ENCODE data around the gene CNIH1.
A peak's percentile ranks its signal among the peaks of the same experiment; 100 is the strongest.

Gene CNIH1

DNA sequence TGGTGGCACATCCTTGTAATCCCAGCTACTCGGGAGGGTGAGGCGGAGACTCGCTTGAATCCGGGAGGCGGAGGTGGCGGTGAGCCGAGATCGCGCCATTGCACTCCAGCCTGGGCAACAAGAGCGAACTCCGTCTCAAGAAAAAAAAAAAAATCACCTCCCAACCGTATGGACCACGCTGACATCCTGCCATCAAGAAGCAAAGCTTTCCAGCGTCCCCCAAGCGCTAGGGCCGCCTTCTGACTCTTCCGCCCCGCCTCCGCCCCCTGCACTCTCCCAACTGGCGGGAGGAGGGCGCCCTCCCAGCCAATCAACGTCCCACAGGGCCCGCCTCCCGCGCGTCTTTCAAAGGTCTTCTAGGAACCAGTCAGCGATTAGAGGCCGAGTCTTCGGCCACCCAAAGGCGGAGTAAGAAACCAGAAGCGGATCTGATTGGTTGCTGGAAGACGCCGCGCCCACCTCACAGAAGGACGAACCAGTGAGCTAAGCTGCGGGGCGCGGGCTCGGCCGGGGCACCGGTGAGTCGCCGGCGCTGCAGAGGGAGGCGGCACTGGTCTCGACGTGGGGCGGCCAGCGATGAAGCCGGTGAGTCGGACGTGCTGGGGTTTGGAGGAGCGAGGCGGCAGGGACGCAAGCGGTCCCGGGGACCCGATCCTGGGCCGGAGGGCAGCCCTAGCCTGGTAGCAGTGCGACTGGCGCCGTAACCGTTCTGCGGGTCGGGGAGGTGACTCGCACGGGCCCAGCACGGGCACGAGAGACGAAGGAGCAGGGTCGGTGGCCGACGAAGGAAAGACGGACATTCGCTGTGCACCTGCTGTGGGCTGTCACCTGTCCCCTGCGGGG is 44.5 kb downstream of the CNIH1 start, which contains the start of gene CDKN3:
TSS of gene CDKN3 (plus strand) at position 515 of the 843 bp plus-strand sequence. CDS start at position 577, 62 bp downstream.
- TF ChIP-seq POLR2AphosphoS5 (IDR thresholded peaks at IDR 0.05; ENCODE audit: low read depth) (peak; percentile 81), GABPA (IDR thresholded peaks at IDR 0.05; ENCODE audit: low read depth) (no peak), SPI1 (IDR thresholded peaks at IDR 0.05; ENCODE audit: borderline replicate concordance, low read depth) (peak; percentile 7; the same call in 1 of the 2 replicates)
- TF ChIP-seq, protein P1, sequence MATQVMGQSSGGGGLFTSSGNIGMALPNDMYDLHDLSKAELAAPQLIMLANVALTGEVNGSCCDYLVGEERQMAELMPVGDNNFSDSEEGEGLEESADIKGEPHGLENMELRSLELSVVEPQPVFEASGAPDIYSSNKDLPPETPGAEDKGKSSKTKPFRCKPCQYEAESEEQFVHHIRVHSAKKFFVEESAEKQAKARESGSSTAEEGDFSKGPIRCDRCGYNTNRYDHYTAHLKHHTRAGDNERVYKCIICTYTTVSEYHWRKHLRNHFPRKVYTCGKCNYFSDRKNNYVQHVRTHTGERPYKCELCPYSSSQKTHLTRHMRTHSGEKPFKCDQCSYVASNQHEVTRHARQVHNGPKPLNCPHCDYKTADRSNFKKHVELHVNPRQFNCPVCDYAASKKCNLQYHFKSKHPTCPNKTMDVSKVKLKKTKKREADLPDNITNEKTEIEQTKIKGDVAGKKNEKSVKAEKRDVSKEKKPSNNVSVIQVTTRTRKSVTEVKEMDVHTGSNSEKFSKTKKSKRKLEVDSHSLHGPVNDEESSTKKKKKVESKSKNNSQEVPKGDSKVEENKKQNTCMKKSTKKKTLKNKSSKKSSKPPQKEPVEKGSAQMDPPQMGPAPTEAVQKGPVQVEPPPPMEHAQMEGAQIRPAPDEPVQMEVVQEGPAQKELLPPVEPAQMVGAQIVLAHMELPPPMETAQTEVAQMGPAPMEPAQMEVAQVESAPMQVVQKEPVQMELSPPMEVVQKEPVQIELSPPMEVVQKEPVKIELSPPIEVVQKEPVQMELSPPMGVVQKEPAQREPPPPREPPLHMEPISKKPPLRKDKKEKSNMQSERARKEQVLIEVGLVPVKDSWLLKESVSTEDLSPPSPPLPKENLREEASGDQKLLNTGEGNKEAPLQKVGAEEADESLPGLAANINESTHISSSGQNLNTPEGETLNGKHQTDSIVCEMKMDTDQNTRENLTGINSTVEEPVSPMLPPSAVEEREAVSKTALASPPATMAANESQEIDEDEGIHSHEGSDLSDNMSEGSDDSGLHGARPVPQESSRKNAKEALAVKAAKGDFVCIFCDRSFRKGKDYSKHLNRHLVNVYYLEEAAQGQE (IDR thresholded peaks at IDR 0.05; ENCODE audit: insufficient replicate concordance, low read depth), result no peak
- TF ChIP-seq, protein P2, sequence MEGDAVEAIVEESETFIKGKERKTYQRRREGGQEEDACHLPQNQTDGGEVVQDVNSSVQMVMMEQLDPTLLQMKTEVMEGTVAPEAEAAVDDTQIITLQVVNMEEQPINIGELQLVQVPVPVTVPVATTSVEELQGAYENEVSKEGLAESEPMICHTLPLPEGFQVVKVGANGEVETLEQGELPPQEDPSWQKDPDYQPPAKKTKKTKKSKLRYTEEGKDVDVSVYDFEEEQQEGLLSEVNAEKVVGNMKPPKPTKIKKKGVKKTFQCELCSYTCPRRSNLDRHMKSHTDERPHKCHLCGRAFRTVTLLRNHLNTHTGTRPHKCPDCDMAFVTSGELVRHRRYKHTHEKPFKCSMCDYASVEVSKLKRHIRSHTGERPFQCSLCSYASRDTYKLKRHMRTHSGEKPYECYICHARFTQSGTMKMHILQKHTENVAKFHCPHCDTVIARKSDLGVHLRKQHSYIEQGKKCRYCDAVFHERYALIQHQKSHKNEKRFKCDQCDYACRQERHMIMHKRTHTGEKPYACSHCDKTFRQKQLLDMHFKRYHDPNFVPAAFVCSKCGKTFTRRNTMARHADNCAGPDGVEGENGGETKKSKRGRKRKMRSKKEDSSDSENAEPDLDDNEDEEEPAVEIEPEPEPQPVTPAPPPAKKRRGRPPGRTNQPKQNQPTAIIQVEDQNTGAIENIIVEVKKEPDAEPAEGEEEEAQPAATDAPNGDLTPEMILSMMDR (IDR thresholded peaks at IDR 0.05; ENCODE audit: insufficient read depth, low read length), result no peak
- H3K27me3 ChIP-seq (ENCODE audit: insufficient read depth, poor library complexity, severe bottlenecking), result no peaks in the 10 kb centered on the region
- peak; percentile 94 to 99 for DNase-seq (ENCODE audit: low read depth in 1 of 2, low spot score in 1 of 2)
- peak within 1 kb of the TSS; percentile 84 for H3K4me3 ChIP-seq (replicated peaks; ENCODE audit: insufficient read depth, low read length)
- peak within 1 kb of the TSS; percentile 71 for H3K27ac ChIP-seq (replicated peaks)

DNA sequence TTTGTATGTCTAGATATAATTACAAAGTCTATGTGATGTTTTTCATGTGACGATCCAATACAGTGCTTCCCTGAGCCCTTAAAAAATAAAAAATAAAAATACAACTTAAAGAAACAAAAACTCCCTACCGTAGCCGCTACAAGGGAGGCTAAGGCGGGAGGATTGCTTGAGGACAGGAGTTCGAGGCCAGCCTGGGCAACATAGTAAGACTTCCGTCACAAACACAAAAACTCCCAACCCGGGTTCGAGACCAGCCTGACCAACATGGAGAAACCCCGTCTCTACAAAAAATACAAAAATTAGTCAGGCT is 45.0 kb downstream of the CNIH1 start:
- Histone ChIP-seq H3K27ac (replicated peaks) (peak overlapping the region; percentile 49), H3K27me3 (ENCODE audit: insufficient read depth, poor library complexity, severe bottlenecking) (no peaks in the 10 kb centered on the region), H3K4me3 (replicated peaks; ENCODE audit: insufficient read depth, low read length) (peak overlapping the region; percentile 84)
- no peak for TF ChIP-seq POLR2AphosphoS5 (IDR thresholded peaks at IDR 0.05; ENCODE audit: low read depth)
- TF ChIP-seq GABPA (IDR thresholded peaks at IDR 0.05; ENCODE audit: low read depth), result no peak
- TF ChIP-seq SPI1 (IDR thresholded peaks at IDR 0.05; ENCODE audit: borderline replicate concordance, low read depth), result no peak
- TF ChIP-seq, protein P1 (IDR thresholded peaks at IDR 0.05; ENCODE audit: insufficient replicate concordance, low read depth), result no peak
- TF ChIP-seq, protein P2 (IDR thresholded peaks at IDR 0.05; ENCODE audit: insufficient read depth, low read length), result no peak
- peak in 1 of 2 experiments; percentile 14 for DNase-seq (ENCODE audit: low read depth in 1 of 2, low spot score in 1 of 2)

DNA sequence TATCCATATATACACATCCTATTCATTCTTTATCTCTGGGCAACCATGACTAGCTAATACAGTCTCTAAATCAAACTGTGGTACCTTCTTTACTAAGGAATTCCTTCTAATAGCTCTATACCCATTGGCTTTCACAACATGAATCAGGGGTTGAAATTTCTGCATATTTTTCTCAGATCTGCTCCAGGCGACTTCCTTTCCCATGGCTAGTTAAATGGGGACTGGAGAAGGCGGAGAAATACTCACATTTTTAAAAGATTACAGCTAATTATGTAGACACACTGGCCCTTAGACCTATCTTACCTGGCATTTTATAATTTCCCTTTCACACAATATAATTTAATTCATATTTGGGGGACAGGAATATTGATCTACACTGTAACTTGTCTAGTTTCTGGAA is 45.5 kb downstream of the CNIH1 start:
- no peak for TF ChIP-seq POLR2AphosphoS5 (IDR thresholded peaks at IDR 0.05; ENCODE audit: low read depth)
- TF ChIP-seq, protein P1 (IDR thresholded peaks at IDR 0.05; ENCODE audit: insufficient replicate concordance, low read depth), result no peak
- TF ChIP-seq SPI1 (IDR thresholded peaks at IDR 0.05; ENCODE audit: borderline replicate concordance, low read depth), result no peak
- TF ChIP-seq, protein P2 (IDR thresholded peaks at IDR 0.05; ENCODE audit: insufficient read depth, low read length), result no peak
- TF ChIP-seq GABPA (IDR thresholded peaks at IDR 0.05; ENCODE audit: low read depth), result no peak
- no peaks in the 10 kb centered on the region for H3K27me3 ChIP-seq (ENCODE audit: insufficient read depth, poor library complexity, severe bottlenecking)
- H3K27ac ChIP-seq (replicated peaks), result no peak overlapping the region; the same call in 1 of the 2 replicates
- DNase-seq (ENCODE audit: low read depth in 1 of 2, low spot score in 1 of 2), result no peak
- H3K4me3 ChIP-seq (replicated peaks; ENCODE audit: insufficient read depth, low read length), result no peak overlapping the region

All from HL-60 (cell line).